IMR-90 (cell line): ENCODE measurements around the gene PFDN6. TPM values are rescaled to one million over a fixed set of nuclear protein-coding genes. Genes with fewer than 3 reads are reported as not detected.

Experiments
- ATAC-seq: fragments of 200-7000 bp; cut with Tn5 transposase; 2 replicates; pipeline ENCODE4 v1.9.1; 2020; ENCODE audit warnings: low read depth, mild to moderate bottlenecking, moderate library complexity
- BruUV-seq: library from RNA; stranded (reverse); fragments of 400-500 nt; replicated peaks from 2 replicates; lab custom pipeline; 2021; lab: Mats Ljungman, UMichigan
- CTCF ChIA-PET: fragments of 300-600 bp; formaldehyde crosslinking; extraction: SDS; loops from one replicate; lab custom pipeline; 2021; ENCODE audit warnings: antibody characterized with exemption; lab: Yijun Ruan, JAX
- POLR2A ChIA-PET: fragments of 300-600 bp; sonication (Branson Sonifier 250); formaldehyde crosslinking; loops from one replicate; lab custom pipeline; 2022; ENCODE audit warnings: antibody characterized with exemption; ENCODE audit not compliant: unreplicated experiment; lab: Charles Lee
- DNase-seq: peaks from one replicate; pipeline ENCODE4 v3.0.0; 2013
- H2AFZ ChIP-seq: replicated peaks from 2 replicates; pipeline ENCODE3; 2013; ENCODE audit warnings: low read length, mild to moderate bottlenecking; ENCODE audit not compliant: poor library complexity
- H2AK5ac ChIP-seq: 2 replicates; pipeline ENCODE4 v1.6.1; 2013; ENCODE audit warnings: low read depth, low read length, inconsistent platforms
- H2AK9ac ChIP-seq: replicated peaks from 2 replicates; pipeline ENCODE3; 2013; ENCODE audit warnings: mild to moderate bottlenecking, low read depth, low read length, moderate library complexity; ENCODE audit not compliant: poor library complexity
- H2BK120ac ChIP-seq: 2 replicates; pipeline ENCODE4 v1.6.1; 2013; ENCODE audit warnings: low read depth, low read length, inconsistent platforms
- H2BK15ac ChIP-seq: 3 replicates; pipeline ENCODE4 v1.6.1; 2013; ENCODE audit warnings: low read depth, low read length, inconsistent platforms
- H2BK20ac ChIP-seq: 2 replicates; pipeline ENCODE4 v1.6.1; 2013; ENCODE audit warnings: low read depth, mild to moderate bottlenecking, inconsistent platforms, low read length, moderate library complexity
- H2BK5ac ChIP-seq: 2 replicates; pipeline ENCODE4 v1.6.1; 2013; ENCODE audit warnings: mild to moderate bottlenecking, low read depth, low read length, inconsistent platforms; ENCODE audit not compliant: poor library complexity, severe bottlenecking
- H3K14ac ChIP-seq: replicated peaks from 2 replicates; pipeline ENCODE4 v1.6.1; 2013; ENCODE audit warnings: low read depth, low read length, inconsistent platforms
- H3K18ac ChIP-seq: 2 replicates; pipeline ENCODE4 v1.6.1; 2013; ENCODE audit warnings: low read depth, low read length, control low read depth
- H3K23ac ChIP-seq: 2 replicates; pipeline ENCODE4 v1.6.1; 2013; ENCODE audit warnings: low read depth, low read length, inconsistent platforms
- H3K27ac ChIP-seq: 2 replicates; pipeline ENCODE4 v1.5.1; 2013; ENCODE audit warnings: mild to moderate bottlenecking, control low read depth, low read length; ENCODE audit not compliant: insufficient read depth
- H3K27me3 ChIP-seq: 2 replicates; pipeline ENCODE4 v1.6.1; 2013; ENCODE audit warnings: low read length; ENCODE audit not compliant: control insufficient read depth, insufficient read depth
- H3K36me3 ChIP-seq: 2 replicates; pipeline ENCODE4 v1.6.1; 2013; ENCODE audit warnings: low read length, mixed read lengths; ENCODE audit not compliant: control insufficient read depth, insufficient read depth
- H3K4ac ChIP-seq: 2 replicates; pipeline ENCODE4 v1.6.1; 2013; ENCODE audit warnings: low read depth, low read length, inconsistent platforms
- H3K4me1 ChIP-seq: 2 replicates; pipeline ENCODE4 v1.6.1; 2013; ENCODE audit warnings: low read length, mixed read lengths; ENCODE audit not compliant: control insufficient read depth, insufficient read depth
- H3K4me2 ChIP-seq: 2 replicates; pipeline ENCODE4 v1.6.1; 2013; ENCODE audit warnings: low read depth, mild to moderate bottlenecking, control low read depth, low read length, moderate library complexity
- H3K4me3 ChIP-seq: 2 replicates; pipeline ENCODE4 v1.5.1; 2013; ENCODE audit warnings: low read depth, mild to moderate bottlenecking, control low read depth, low read length, moderate library complexity; ENCODE audit not compliant: insufficient read depth
- H3K56ac ChIP-seq: 2 replicates; pipeline ENCODE4 v1.6.1; 2013; ENCODE audit warnings: low read length, inconsistent platforms; ENCODE audit not compliant: insufficient read depth; ENCODE audit errors: extremely low read depth
- H3K79me1 ChIP-seq, 2 experiments: 2 replicates each; pipeline ENCODE4 v1.6.1; 2013; ENCODE audit warnings: low read length in 2 of 2, inconsistent platforms in 1 of 2, low read depth in 1 of 2
- H3K9ac ChIP-seq: 2 replicates; pipeline ENCODE4 v1.6.1; 2013; ENCODE audit warnings: low read depth, low read length, control low read depth
- H3K9me1 ChIP-seq: 2 replicates; pipeline ENCODE4 v1.6.1; 2013; ENCODE audit warnings: low read length, inconsistent platforms; ENCODE audit not compliant: insufficient read depth
- H3K9me3 ChIP-seq: 2 replicates; pipeline ENCODE4 v1.6.1; 2013; ENCODE audit warnings: low read length; ENCODE audit not compliant: control insufficient read depth, insufficient read depth
- H4K20me1 ChIP-seq: 2 replicates; pipeline ENCODE4 v1.6.1; 2013; ENCODE audit warnings: low read length, inconsistent platforms; ENCODE audit not compliant: insufficient read depth
- H4K5ac ChIP-seq: 2 replicates; pipeline ENCODE4 v1.6.1; 2013; ENCODE audit warnings: mild to moderate bottlenecking, low read depth, low read length, control low read depth
- H4K8ac ChIP-seq, 2 experiments: 2 replicates each; pipeline ENCODE4 v1.6.1; 2013; ENCODE audit warnings: low read depth in 2 of 2, low read length in 2 of 2, control low read depth in 1 of 2, inconsistent platforms in 1 of 2
- H4K91ac ChIP-seq: 2 replicates; pipeline ENCODE4 v1.6.1; 2013; ENCODE audit warnings: low read depth, low read length, inconsistent platforms; ENCODE audit not compliant: insufficient read depth
- CHD1 ChIP-seq: IDR thresholded peaks from 2 replicates; pipeline ENCODE4 v1.6.1; 2012; ENCODE audit warnings: low read depth, low read length, improper control_type of control experiment
- ELK1 ChIP-seq: fragments of 150-350 bp; IDR thresholded peaks from 2 replicates; pipeline ENCODE4 v1.6.1; 2016; ENCODE audit warnings: low read depth, mild to moderate bottlenecking, low read length, moderate library complexity, borderline replicate concordance
- FOS ChIP-seq: fragments of 150-350 bp; IDR thresholded peaks from 2 replicates; pipeline ENCODE4 v1.6.1; 2016; ENCODE audit warnings: low read depth, low read length
- MAFK ChIP-seq: IDR thresholded peaks from 2 replicates; pipeline ENCODE4 v1.6.1; 2012; ENCODE audit warnings: low read depth, low read length, improper control_type of control experiment
- NFE2L2 ChIP-seq: fragments of 150-350 bp; IDR thresholded peaks from 2 replicates; pipeline ENCODE4 v1.6.1; 2016; ENCODE audit warnings: low read depth, mild to moderate bottlenecking, low read length
- RAD21 ChIP-seq: IDR thresholded peaks from 2 replicates; pipeline ENCODE4 v1.6.1; 2012; ENCODE audit warnings: low read length, improper control_type of control experiment
- RCOR1 ChIP-seq: IDR thresholded peaks from 2 replicates; pipeline ENCODE4 v1.6.1; 2012; ENCODE audit warnings: mild to moderate bottlenecking, low read length, improper control_type of control experiment; ENCODE audit not compliant: insufficient replicate concordance
- RFX5 ChIP-seq: IDR thresholded peaks from 2 replicates; pipeline ENCODE4 v1.8.0; 2012; ENCODE audit warnings: low read depth, mild to moderate bottlenecking, low read length, moderate library complexity
- SMC3 ChIP-seq: fragments of 150-350 bp; IDR thresholded peaks from 2 replicates; pipeline ENCODE4 v1.6.1; 2016; ENCODE audit warnings: low read depth, mild to moderate bottlenecking, antibody characterized with exemption, low read length, moderate library complexity
- WGBS, 2 experiments: methylation state at CpG; one replicate each; pipeline versions ENCODE4 v1.1.5 to v1.1.7; 2013; ENCODE audit warnings: missing lambda C conversion rate in 2 of 2; ENCODE audit not compliant: insufficient read length in 1 of 2; ENCODE audit errors: extremely low coverage in 2 of 2; 5-methylcytosine and 5-hydroxymethylcytosine counted together
- dilution Hi-C: fragments of 300-500 bp; cut with HindIII; formaldehyde crosslinking; loops from one replicate; pipeline ENCODE4 v1.14.3; 2018; ENCODE audit warnings: low sequenced_read_pairs; ENCODE audit not compliant: unreplicated experiment
- in situ Hi-C: fragments of 300-500 bp; cut with MboI; formaldehyde crosslinking; loops from 3 replicates; pipeline ENCODE4 v1.14.3; 2019; ENCODE audit warnings: low sequenced_read_pairs, inconsistent platforms, mixed read lengths
- intact Hi-C: fragments of 100-400 bp; cut with micrococcal nuclease; formaldehyde crosslinking; loops from 2 replicates; pipeline ENCODE4 v1.10.0; 2022
- polyA plus RNA-seq, 3 experiments: library from polyadenylated mRNA; depleted of rRNA; stranded (reverse); fragments of >200 nt; gene quantifications; 2 replicates each; pipeline ENCODE4 v1.2.3, GENCODE V29; 2012; ENCODE audit warnings: low replicate concordance in 1 of 3
- total RNA-seq: library from RNA; depleted of rRNA; stranded (reverse); fragments of >200 nt; gene quantifications from 2 replicates; pipeline ENCODE4 v1.2.3, GENCODE V29; 2012

Gene PFDN6
- total and polyA plus RNA-seq, 2 of the 4 experiments (the other 2 are of a cell fraction): 24.4 to 92.1 TPM

DNA sequence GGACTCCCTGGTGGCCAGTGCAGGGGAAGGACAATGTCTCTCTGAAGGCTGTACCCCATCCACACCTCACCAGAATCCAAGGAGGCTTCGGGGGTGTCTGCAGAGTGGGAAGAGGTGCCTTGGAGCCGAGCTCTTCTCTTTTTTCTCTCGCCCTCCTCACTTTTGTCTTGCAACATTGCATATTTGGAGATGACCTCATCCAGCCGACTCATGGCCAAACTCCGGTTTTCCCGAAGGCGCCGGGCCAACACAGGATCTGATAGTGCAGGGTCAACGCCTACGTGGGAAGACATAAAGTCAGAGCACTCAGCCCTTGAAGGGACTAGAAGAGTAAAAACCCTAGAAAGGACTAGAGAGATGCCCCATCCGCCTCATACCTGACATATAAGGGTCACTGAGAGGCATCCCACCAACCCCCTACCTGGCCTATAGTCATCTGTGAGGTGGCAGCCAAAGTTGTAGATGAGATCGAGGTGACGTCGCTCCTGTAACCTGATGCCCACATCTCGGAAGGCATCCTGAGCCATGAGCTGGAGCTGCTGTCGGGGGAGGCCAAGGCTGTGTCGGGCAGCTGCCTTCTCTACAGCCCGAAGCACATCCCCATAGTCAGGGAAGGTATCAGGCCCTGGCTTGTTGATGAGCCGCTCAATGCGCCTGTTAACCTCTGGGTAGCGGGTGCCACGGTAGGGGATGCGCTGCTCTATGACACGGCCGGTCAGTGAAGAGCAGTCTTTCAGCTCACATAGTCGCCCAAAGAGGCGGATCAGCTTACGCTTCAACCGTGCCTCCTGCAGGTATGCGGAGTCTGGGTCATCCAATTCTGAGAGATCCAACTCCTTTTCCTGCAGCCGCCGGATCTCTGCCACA, 31.1 kb downstream of the PFDN6 start (continued):
- TF ChIP-seq FOS (no peak; the same call in none of the 2 replicates), CHD1 (no peak), NFE2L2 (peak; percentile 55; the same call in 1 of the 2 replicates)

GRCh38 chr6:33321227-33321626, 31.8 kb downstream of the PFDN6 start:
- Histone ChIP-seq H4K5ac (peak overlapping the region; percentile 44; the same call in 1 of the 2 replicates), H4K20me1 (peaks cover 10% of the 10 kb centered on the region), H3K14ac (peak overlapping the region; percentile 82; the same call in 1 of the 2 replicates), H2BK120ac (peak overlapping the region; percentile 93), H3K9ac (peak overlapping the region; percentile 98), H3K79me1 (peaks cover 30 to 51% of the 10 kb centered on the region in 2 experiments), H3K4ac (peak overlapping the region; percentile 94), H3K27me3 (no peaks in the 10 kb centered on the region), H2AFZ (peak overlapping the region; percentile 56), H3K4me2 (peak overlapping the region; percentile 97; the same call in 1 of the 2 replicates), H3K9me3 (no peaks in the 10 kb centered on the region), H3K4me1 (peaks cover 31% of the 10 kb centered on the region), H3K4me3 (no peak overlapping the region), H3K23ac (peak overlapping the region; percentile 43; the same call in 1 of the 2 replicates), H2BK5ac (peak overlapping the region; percentile 97), H2AK5ac (peak overlapping the region; percentile 99), H2BK15ac (peak overlapping the region; percentile 90; the same call in 1 of the 3 replicates), H4K91ac (peak overlapping the region; percentile 79), H3K36me3 (peaks cover 26% of the 10 kb centered on the region), H3K18ac (0 out of 2 replicates have a peak overlapping the region, but pooled peaks have one; percentile 49), H3K56ac (no peak overlapping the region), H2AK9ac (peak overlapping the region; percentile 98), H3K27ac (peak overlapping the region; percentile 88), H3K9me1 (peaks cover 17% of the 10 kb centered on the region), H4K8ac (peak overlapping the region; percentile 79 to 93; a peak in 3 of 4 replicates), H2BK20ac (no peak overlapping the region; the same call in 1 of the 2 replicates)
- no peak for TF ChIP-seq SMC3
- TF ChIP-seq MAFK: no peak
- TF ChIP-seq FOS: no peak
- no peak for TF ChIP-seq RCOR1
- no peak for TF ChIP-seq ELK1
- no peak for TF ChIP-seq RFX5
- no peak for TF ChIP-seq RAD21
- TF ChIP-seq CHD1: no peak
- no peak for ATAC-seq
- intact Hi-C loops: no loop called here
- 75% methylated on average over 6 of the region's 9 CpGs; no CpG with 5 or more reads in 1 of the 2 experiments for WGBS, 2 experiments
- POLR2A ChIA-PET: interaction anchor here (0.6 to 1.0 kb wide), 2 partner anchors 339 to 349 kb away, joined by 4 read pairs; no protein-coding TSS in a partner anchor
- in situ Hi-C loops: no loop called here
- no TSS peak for BruUV-seq
- CTCF ChIA-PET: no interaction called here
- dilution Hi-C loops: no loop called here
- no peak for DNase-seq
